Liver (tissue), 10 donors: ENCODE results near the gene CCDC120. TPM values are rescaled to one million over a fixed set of nuclear protein-coding genes. Genes with fewer than 3 reads are reported as not detected.
A peak's percentile ranks its signal among the peaks of the same experiment; 100 is the strongest.

Source experiments
- DNase-seq: peaks from one replicate; pipeline ENCODE4 v3.0.0-alpha.2; 2017; ENCODE audit warnings: low spot score
- H3K27ac ChIP-seq, 2 donors: one replicate each; pipeline ENCODE4 v1.7.0; 2013; ENCODE audit warnings: inconsistent platforms in 2 of 2, low read length in 2 of 2, control low read depth in 1 of 2, low read depth in 1 of 2, mild to moderate bottlenecking in 1 of 2
- H3K27me3 ChIP-seq, 4 donors: one replicate each; pipeline versions ENCODE4 v1.6.1 to v1.7.0; 2013; ENCODE audit warnings: low read length in 3 of 4, inconsistent platforms in 1 of 4, mild to moderate bottlenecking in 1 of 4, moderate library complexity in 1 of 4; ENCODE audit not compliant: control insufficient read depth in 4 of 4, insufficient read depth in 4 of 4
- H3K36me3 ChIP-seq, 4 donors: one replicate each; pipeline versions ENCODE4 v1.6.1 to v1.7.0; 2013; ENCODE audit warnings: low read length in 3 of 4, mild to moderate bottlenecking in 3 of 4, low read depth in 1 of 4, moderate library complexity in 1 of 4; ENCODE audit not compliant: control insufficient read depth in 4 of 4, insufficient read depth in 3 of 4
- H3K4me1 ChIP-seq, 4 donors: one replicate each; pipeline versions ENCODE4 v1.6.1 to v1.7.0; 2013; ENCODE audit warnings: low read length in 3 of 4, mild to moderate bottlenecking in 3 of 4, moderate library complexity in 1 of 4; ENCODE audit not compliant: control insufficient read depth in 4 of 4, insufficient read depth in 4 of 4
- H3K4me3 ChIP-seq, 3 donors: one replicate each; pipeline versions ENCODE4 v1.6.1 to v1.7.0; 2013; ENCODE audit warnings: low read length in 3 of 3, control low read depth in 1 of 3, low read depth in 1 of 3, mild to moderate bottlenecking in 1 of 3
- H3K9ac ChIP-seq, 2 donors: one replicate each; pipeline ENCODE4 v1.7.0; 2013; ENCODE audit warnings: low read length in 2 of 2, mild to moderate bottlenecking in 2 of 2, moderate library complexity in 2 of 2, control low read depth in 1 of 2, low read depth in 1 of 2
- H3K9me3 ChIP-seq, 4 donors: one replicate each; pipeline versions ENCODE4 v1.6.1 to v1.7.0; 2013; ENCODE audit warnings: low read length in 3 of 4; ENCODE audit not compliant: control insufficient read depth in 4 of 4
- EGR1 ChIP-seq, 2 donors: IDR thresholded peaks; 2 replicates each; pipeline ENCODE4 v1.6.1; 2016 to 2018; ENCODE audit warnings: antibody characterized with exemption in 2 of 2, low read depth in 2 of 2
- FOXA1 ChIP-seq: IDR thresholded peaks from 2 replicates; pipeline ENCODE4 v1.6.1; 2016; ENCODE audit warnings: antibody characterized with exemption
- FOXA2 ChIP-seq: IDR thresholded peaks from 2 replicates; pipeline ENCODE4 v1.6.1; 2016; ENCODE audit warnings: antibody characterized with exemption
- GABPA ChIP-seq, 2 donors: IDR thresholded peaks in 1 of 2; conservative IDR thresholded peaks in 1 of 2; 2 replicates each; pipeline ENCODE4 v1.6.1; 2016; ENCODE audit warnings: antibody characterized with exemption in 2 of 2, mild to moderate bottlenecking in 1 of 2, moderate library complexity in 1 of 2
- HNF4G ChIP-seq: IDR thresholded peaks from 2 replicates; pipeline ENCODE4 v1.6.1; 2016; ENCODE audit warnings: antibody characterized with exemption
- JUND ChIP-seq, 2 donors: IDR thresholded peaks; 2 replicates each; pipeline ENCODE4 v1.6.1; 2016; ENCODE audit warnings: antibody characterized with exemption in 2 of 2
- RAD21 ChIP-seq, 2 donors: IDR thresholded peaks; 2 replicates each; pipeline ENCODE4 v1.6.1; 2016; ENCODE audit warnings: antibody characterized with exemption in 2 of 2, mild to moderate bottlenecking in 2 of 2
- RXRA ChIP-seq, 2 donors: IDR thresholded peaks; 2 replicates each; pipeline ENCODE4 v1.6.1; 2017 to 2018; ENCODE audit warnings: antibody characterized with exemption in 2 of 2, mild to moderate bottlenecking in 1 of 2
- SP1 ChIP-seq: IDR thresholded peaks from 2 replicates; pipeline ENCODE4 v1.6.1; 2018; ENCODE audit warnings: antibody characterized with exemption, mild to moderate bottlenecking
- TAF1 ChIP-seq: conservative IDR thresholded peaks from 2 replicates; pipeline ENCODE4 v1.6.1; 2016; ENCODE audit warnings: antibody characterized with exemption, mild to moderate bottlenecking
- YY1 ChIP-seq: IDR thresholded peaks from 2 replicates; pipeline ENCODE4 v1.6.1; 2016; ENCODE audit warnings: antibody characterized with exemption, mild to moderate bottlenecking
- WGBS: extraction: QIAGEN DNeasy Blood & Tissue Kit; methylation state at CpG from one replicate; pipeline ENCODE4 v1.1.7; 2013; 5-methylcytosine and 5-hydroxymethylcytosine counted together
- polyA plus RNA-seq, 2 donors: library from polyadenylated mRNA; stranded (reverse) in 1 of 2; unstranded in 1 of 2; fragments of 200-250 nt in 1 of 2; fragments of >200 nt in 1 of 2; fragmentation: Nextera tagmentation in 1 of 2; extraction: Ambion mirVana in 1 of 2; gene quantifications; one replicate each; pipeline versions ENCODE4 v1.2.1 to v1.2.3, GENCODE V29; 2013 to 2015
- small RNA-seq: library from RNA; depleted of rRNA; stranded (forward); fragments of <200 nt; gene quantifications from one replicate; pipeline ENCODE3, GENCODE V24; 2014
- total RNA-seq, 2 donors: library from RNA; depleted of rRNA; stranded (reverse); fragments of >200 nt; gene quantifications; one replicate each; pipeline ENCODE4 v1.2.3, GENCODE V29; 2014
- TF ChIP-seq, protein P1 (sequence below): fragments of 150-350 bp; IDR thresholded peaks from 2 replicates; pipeline ENCODE4 v1.5.1; 2017; ENCODE audit warnings: improper control_type of control experiment, low read depth, low read length; ENCODE audit not compliant: missing input control
- TF ChIP-seq, protein P2 (sequence below): IDR thresholded peaks from 2 replicates; pipeline ENCODE4 v1.6.1; 2016; ENCODE audit warnings: antibody characterized with exemption
- TF ChIP-seq, protein P3 (sequence below): IDR thresholded peaks from 2 replicates; pipeline ENCODE4 v1.6.1; 2016; ENCODE audit warnings: antibody characterized with exemption, mild to moderate bottlenecking
- TF ChIP-seq, protein P4 (sequence below): IDR thresholded peaks from 2 replicates; pipeline ENCODE4 v1.6.1; 2016; ENCODE audit warnings: antibody characterized with exemption
- donor health status: healthy.
- donor health status: healthy.
- donor health status: healthy.
- donor health status: healthy.
- donor health status: healthy.

Gene CCDC120
- total and polyA plus RNA-seq, 4 donors = 1.0 to 3.4 (median 1.6) TPM

DNA sequence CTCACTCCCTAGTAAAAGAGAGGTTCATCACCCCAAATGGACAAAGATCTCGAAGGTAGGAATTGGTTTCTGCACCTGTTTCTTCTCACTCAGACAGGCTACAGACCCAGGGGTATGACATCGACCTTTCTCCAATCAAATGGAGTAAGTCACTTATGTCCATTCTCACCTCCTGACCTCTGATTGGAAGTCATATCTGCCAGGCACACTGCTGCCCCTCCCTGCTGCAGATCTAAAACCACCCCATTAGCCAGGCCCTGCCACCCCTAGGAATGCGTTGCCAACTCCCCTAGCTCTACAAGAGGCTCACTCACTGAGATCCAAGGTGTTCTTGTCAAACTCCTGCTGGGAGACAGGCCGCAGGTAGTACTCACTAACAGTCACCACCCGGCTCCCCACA, 57.9 kb downstream of the CCDC120 start:
- DNase-seq = no peak
- Histone ChIP-seq H3K9ac (no peak overlapping the region), H3K4me1 (peaks cover 0 to 2% (median under 1%) of the 10 kb centered on the region in 4 donors), H3K9me3 (no peaks in the 10 kb centered on the region), H3K27ac (no peak overlapping the region), H3K36me3 (peaks cover 12 to 56% (median 20%) of the 10 kb centered on the region in 4 donors), H3K4me3 (no peak overlapping the region), H3K27me3 (no peaks in the 10 kb centered on the region)
- no peak for TF ChIP-seq SP1
- TF ChIP-seq, protein P1, sequence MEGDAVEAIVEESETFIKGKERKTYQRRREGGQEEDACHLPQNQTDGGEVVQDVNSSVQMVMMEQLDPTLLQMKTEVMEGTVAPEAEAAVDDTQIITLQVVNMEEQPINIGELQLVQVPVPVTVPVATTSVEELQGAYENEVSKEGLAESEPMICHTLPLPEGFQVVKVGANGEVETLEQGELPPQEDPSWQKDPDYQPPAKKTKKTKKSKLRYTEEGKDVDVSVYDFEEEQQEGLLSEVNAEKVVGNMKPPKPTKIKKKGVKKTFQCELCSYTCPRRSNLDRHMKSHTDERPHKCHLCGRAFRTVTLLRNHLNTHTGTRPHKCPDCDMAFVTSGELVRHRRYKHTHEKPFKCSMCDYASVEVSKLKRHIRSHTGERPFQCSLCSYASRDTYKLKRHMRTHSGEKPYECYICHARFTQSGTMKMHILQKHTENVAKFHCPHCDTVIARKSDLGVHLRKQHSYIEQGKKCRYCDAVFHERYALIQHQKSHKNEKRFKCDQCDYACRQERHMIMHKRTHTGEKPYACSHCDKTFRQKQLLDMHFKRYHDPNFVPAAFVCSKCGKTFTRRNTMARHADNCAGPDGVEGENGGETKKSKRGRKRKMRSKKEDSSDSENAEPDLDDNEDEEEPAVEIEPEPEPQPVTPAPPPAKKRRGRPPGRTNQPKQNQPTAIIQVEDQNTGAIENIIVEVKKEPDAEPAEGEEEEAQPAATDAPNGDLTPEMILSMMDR = no peak
- no peak for TF ChIP-seq HNF4G
- TF ChIP-seq, protein P2, sequence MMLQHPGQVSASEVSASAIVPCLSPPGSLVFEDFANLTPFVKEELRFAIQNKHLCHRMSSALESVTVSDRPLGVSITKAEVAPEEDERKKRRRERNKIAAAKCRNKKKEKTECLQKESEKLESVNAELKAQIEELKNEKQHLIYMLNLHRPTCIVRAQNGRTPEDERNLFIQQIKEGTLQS = no peak
- 94% methylated on average over 5 of the region's 5 CpGs for WGBS

DNA sequence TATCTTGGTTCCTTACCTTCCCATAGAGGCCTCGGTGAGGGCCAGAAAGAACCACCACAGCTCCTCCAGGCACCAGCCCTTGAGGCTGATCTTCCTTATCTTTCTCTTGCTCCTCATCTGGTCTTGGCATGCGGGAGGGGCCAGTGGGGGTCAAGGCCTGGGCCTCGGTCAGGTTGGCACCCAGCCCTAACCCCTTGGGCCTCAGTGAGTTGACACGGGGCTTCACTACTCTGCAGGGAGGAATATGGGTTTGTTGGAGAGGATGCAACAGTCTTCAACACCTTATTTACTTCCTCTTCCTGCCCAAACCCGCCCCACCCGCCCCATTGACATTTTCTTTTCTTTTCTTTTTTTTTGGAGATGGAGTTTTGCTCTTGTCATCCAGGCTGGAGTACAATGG, 58.8 kb downstream of the CCDC120 start:
- Histone ChIP-seq H3K4me3 (no peak overlapping the region), H3K36me3 (peaks cover 9 to 47% (median 17%) of the 10 kb centered on the region in 4 donors), H3K9ac (no peak overlapping the region), H3K27me3 (no peaks in the 10 kb centered on the region), H3K9me3 (no peaks in the 10 kb centered on the region), H3K4me1 (peaks cover 0 to 10% (median 4%) of the 10 kb centered on the region in 4 donors), H3K27ac (no peak overlapping the region)
- 74% methylated on average over 6 of the region's 6 CpGs for WGBS
- TF ChIP-seq, protein P3, sequence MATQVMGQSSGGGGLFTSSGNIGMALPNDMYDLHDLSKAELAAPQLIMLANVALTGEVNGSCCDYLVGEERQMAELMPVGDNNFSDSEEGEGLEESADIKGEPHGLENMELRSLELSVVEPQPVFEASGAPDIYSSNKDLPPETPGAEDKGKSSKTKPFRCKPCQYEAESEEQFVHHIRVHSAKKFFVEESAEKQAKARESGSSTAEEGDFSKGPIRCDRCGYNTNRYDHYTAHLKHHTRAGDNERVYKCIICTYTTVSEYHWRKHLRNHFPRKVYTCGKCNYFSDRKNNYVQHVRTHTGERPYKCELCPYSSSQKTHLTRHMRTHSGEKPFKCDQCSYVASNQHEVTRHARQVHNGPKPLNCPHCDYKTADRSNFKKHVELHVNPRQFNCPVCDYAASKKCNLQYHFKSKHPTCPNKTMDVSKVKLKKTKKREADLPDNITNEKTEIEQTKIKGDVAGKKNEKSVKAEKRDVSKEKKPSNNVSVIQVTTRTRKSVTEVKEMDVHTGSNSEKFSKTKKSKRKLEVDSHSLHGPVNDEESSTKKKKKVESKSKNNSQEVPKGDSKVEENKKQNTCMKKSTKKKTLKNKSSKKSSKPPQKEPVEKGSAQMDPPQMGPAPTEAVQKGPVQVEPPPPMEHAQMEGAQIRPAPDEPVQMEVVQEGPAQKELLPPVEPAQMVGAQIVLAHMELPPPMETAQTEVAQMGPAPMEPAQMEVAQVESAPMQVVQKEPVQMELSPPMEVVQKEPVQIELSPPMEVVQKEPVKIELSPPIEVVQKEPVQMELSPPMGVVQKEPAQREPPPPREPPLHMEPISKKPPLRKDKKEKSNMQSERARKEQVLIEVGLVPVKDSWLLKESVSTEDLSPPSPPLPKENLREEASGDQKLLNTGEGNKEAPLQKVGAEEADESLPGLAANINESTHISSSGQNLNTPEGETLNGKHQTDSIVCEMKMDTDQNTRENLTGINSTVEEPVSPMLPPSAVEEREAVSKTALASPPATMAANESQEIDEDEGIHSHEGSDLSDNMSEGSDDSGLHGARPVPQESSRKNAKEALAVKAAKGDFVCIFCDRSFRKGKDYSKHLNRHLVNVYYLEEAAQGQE = no peak
- TF ChIP-seq HNF4G (no peak), RXRA (IDR thresholded peaks at IDR 0.05) (no peak), RAD21 (IDR thresholded peaks at IDR 0.05) (no peak), TAF1 (no peak), FOXA1 (no peak), FOXA2 (no peak), JUND (IDR thresholded peaks at IDR 0.05) (no peak), GABPA (IDR thresholded peaks at IDR 0.05 in 1 of 2, conservative IDR thresholded peaks at IDR 0.05 in 1 of 2) (no peak), EGR1 (IDR thresholded peaks at IDR 0.05; ENCODE audit: low read depth in 2 of 2) (no peak), YY1 (no peak)
- TF ChIP-seq, protein P4, sequence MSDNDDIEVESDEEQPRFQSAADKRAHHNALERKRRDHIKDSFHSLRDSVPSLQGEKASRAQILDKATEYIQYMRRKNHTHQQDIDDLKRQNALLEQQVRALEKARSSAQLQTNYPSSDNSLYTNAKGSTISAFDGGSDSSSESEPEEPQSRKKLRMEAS = no peak
- DNase-seq = peak; percentile 45

Small RNA genes within 50 kb of the gene (small RNA-seq; reads per million reads assigned to genes)
- gene RNU4-52P = not detected

Other genes with a start within 250 kb of the CCDC120 start
- gene ERAS, start 232.5 kb upstream of the CCDC120 start, total RNA-seq = not detected
- not detected for gene ERAS, start 232.5 kb upstream of the CCDC120 start, polyA plus RNA-seq
- gene PCSK1N, start 223.4 kb upstream of the CCDC120 start, total RNA-seq = 1 to 10 TPM in 1 of 2 donors, under 1 TPM in 1; 0.08 to 5.4 TPM
- gene PCSK1N, start 223.4 kb upstream of the CCDC120 start, polyA plus RNA-seq = 1 to 10 TPM in 1 of 2 donors, under 1 TPM in 1; 0.05 to 1.8 TPM
- gene TIMM17B, start 161.2 kb upstream of the CCDC120 start, total RNA-seq = 10 to 100 TPM; 22.8 to 25.9 TPM
- 10 to 100 TPM; 34.2 to 53.1 TPM for gene TIMM17B, start 161.2 kb upstream of the CCDC120 start, polyA plus RNA-seq
- 10 to 100 TPM; 22.0 to 34.6 TPM for gene PQBP1, start 161.1 kb upstream of the CCDC120 start, total RNA-seq
- 10 to 100 TPM; 40.0 to 44.3 TPM for gene PQBP1, start 161.1 kb upstream of the CCDC120 start, polyA plus RNA-seq
- gene SLC35A2, start 147.4 kb upstream of the CCDC120 start, total RNA-seq = 10 to 100 TPM; 10.0 to 15.5 TPM
- gene SLC35A2, start 147.4 kb upstream of the CCDC120 start, polyA plus RNA-seq = 10 to 100 TPM; 13.3 to 26.9 TPM
- gene PIM2, start 140.0 kb upstream of the CCDC120 start, total RNA-seq = 10 to 100 TPM in 1 of 2 donors, 1 to 10 TPM in 1; 5.8 to 28.3 TPM
- 1 to 10 TPM; 4.5 to 8.1 TPM for gene PIM2, start 140.0 kb upstream of the CCDC120 start, polyA plus RNA-seq
- 10 to 100 TPM; 17.0 to 29.3 TPM for gene OTUD5, start 101.4 kb upstream of the CCDC120 start, total RNA-seq
- gene OTUD5, start 101.4 kb upstream of the CCDC120 start, polyA plus RNA-seq = 10 to 100 TPM in 1 of 2 donors, 1 to 10 TPM in 1; 9.3 to 18.8 TPM
- gene KCND1, start 87.2 kb upstream of the CCDC120 start, total RNA-seq = 1 to 10 TPM in 1 of 2 donors, under 1 TPM in 1; 0.28 to 1.1 TPM
- gene KCND1, start 87.2 kb upstream of the CCDC120 start, polyA plus RNA-seq = under 1 TPM; 0.17 to 0.28 TPM
- gene GRIPAP1, start 56.7 kb upstream of the CCDC120 start, total RNA-seq = 10 to 100 TPM; 14.1 to 21.3 TPM
- 10 to 100 TPM; 15.4 to 17.3 TPM for gene GRIPAP1, start 56.7 kb upstream of the CCDC120 start, polyA plus RNA-seq
- 10 to 100 TPM in 1 of 2 donors, 1 to 10 TPM in 1; 9.5 to 17.1 TPM for gene TFE3, start 15.6 kb upstream of the CCDC120 start, total RNA-seq
- gene TFE3, start 15.6 kb upstream of the CCDC120 start, polyA plus RNA-seq = 10 to 100 TPM in 1 of 2 donors, 1 to 10 TPM in 1; 8.6 to 22.4 TPM
- gene PRAF2, start 15.0 kb downstream of the CCDC120 start, total RNA-seq = 1 to 10 TPM; 1.4 to 2.1 TPM
- 1 to 10 TPM; 5.7 to 8.2 TPM for gene PRAF2, start 15.0 kb downstream of the CCDC120 start, polyA plus RNA-seq
- gene WDR45, start 20.9 kb downstream of the CCDC120 start, total RNA-seq = 10 to 100 TPM; 28.0 to 47.9 TPM
- gene WDR45, start 20.9 kb downstream of the CCDC120 start, polyA plus RNA-seq = 10 to 100 TPM; 51.2 to 60.7 TPM
- 10 to 100 TPM in 1 of 2 donors, 1 to 10 TPM in 1; 9.5 to 13.8 TPM for gene GPKOW, start 64.7 kb downstream of the CCDC120 start, total RNA-seq
- 10 to 100 TPM in 1 of 2 donors, 1 to 10 TPM in 1; 7.7 to 12.0 TPM for gene GPKOW, start 64.7 kb downstream of the CCDC120 start, polyA plus RNA-seq
- 1 to 10 TPM; 2.9 to 6.9 TPM for gene MAGIX, start 103.8 kb downstream of the CCDC120 start, total RNA-seq
- gene MAGIX, start 103.8 kb downstream of the CCDC120 start, polyA plus RNA-seq = 10 to 100 TPM in 1 of 2 donors, 1 to 10 TPM in 1; 8.8 to 10.8 TPM
- gene PLP2, start 112.9 kb downstream of the CCDC120 start, total RNA-seq = 1 to 10 TPM; 2.4 to 6.7 TPM
- 10 to 100 TPM; 22.6 to 24.5 TPM for gene PLP2, start 112.9 kb downstream of the CCDC120 start, polyA plus RNA-seq
- 1 to 10 TPM; 2.5 to 6.5 TPM for gene PRICKLE3, start 127.4 kb downstream of the CCDC120 start, total RNA-seq
- gene PRICKLE3, start 127.4 kb downstream of the CCDC120 start, polyA plus RNA-seq = 1 to 10 TPM; 2.1 to 3.3 TPM
- under 1 TPM; 0.61 to 0.67 TPM for gene SYP, start 141.2 kb downstream of the CCDC120 start, total RNA-seq
- under 1 TPM; 0.30 to 0.33 TPM for gene SYP, start 141.2 kb downstream of the CCDC120 start, polyA plus RNA-seq
- not detected for gene CACNA1F, start 174.3 kb downstream of the CCDC120 start, total RNA-seq
- under 1 TPM in 1 of 2 donors, not detected in 1; 0.03 TPM for gene CACNA1F, start 174.3 kb downstream of the CCDC120 start, polyA plus RNA-seq
- gene CCDC22, start 176.5 kb downstream of the CCDC120 start, total RNA-seq = 1 to 10 TPM; 6.2 TPM
- 1 to 10 TPM; 4.2 to 7.8 TPM for gene CCDC22, start 176.5 kb downstream of the CCDC120 start, polyA plus RNA-seq
- gene FOXP3, start 205.7 kb downstream of the CCDC120 start, total RNA-seq = under 1 TPM; 0.05 to 0.08 TPM
- under 1 TPM; 0.29 to 0.65 TPM for gene FOXP3, start 205.7 kb downstream of the CCDC120 start, polyA plus RNA-seq
- 1 to 10 TPM; 1.3 to 1.7 TPM for gene PPP1R3F, start 210.8 kb downstream of the CCDC120 start, total RNA-seq
- 1 to 10 TPM in 1 of 2 donors, under 1 TPM in 1; 0.78 to 1.6 TPM for gene PPP1R3F, start 210.8 kb downstream of the CCDC120 start, polyA plus RNA-seq
- gene GAGE10, start 244.6 kb downstream of the CCDC120 start, total RNA-seq = not detected
- gene GAGE10, start 244.6 kb downstream of the CCDC120 start, polyA plus RNA-seq = not detected